HG03159 (cell line): ENCODE data around the gene CINP.
"Not testable (repeated sequence)": the region's sequence is repeated elsewhere in the genome, so short reads cannot be mapped to it uniquely, and the experiment has no call there.

Experiments
- ATAC-seq: cut with Tn5 transposase; IDR thresholded peaks from one replicate; pipeline ENCODE4 v1.9.1; 2021; ENCODE audit warnings: mild to moderate bottlenecking, moderate library complexity; ENCODE audit not compliant: unreplicated experiment

Gene CINP

DNA sequence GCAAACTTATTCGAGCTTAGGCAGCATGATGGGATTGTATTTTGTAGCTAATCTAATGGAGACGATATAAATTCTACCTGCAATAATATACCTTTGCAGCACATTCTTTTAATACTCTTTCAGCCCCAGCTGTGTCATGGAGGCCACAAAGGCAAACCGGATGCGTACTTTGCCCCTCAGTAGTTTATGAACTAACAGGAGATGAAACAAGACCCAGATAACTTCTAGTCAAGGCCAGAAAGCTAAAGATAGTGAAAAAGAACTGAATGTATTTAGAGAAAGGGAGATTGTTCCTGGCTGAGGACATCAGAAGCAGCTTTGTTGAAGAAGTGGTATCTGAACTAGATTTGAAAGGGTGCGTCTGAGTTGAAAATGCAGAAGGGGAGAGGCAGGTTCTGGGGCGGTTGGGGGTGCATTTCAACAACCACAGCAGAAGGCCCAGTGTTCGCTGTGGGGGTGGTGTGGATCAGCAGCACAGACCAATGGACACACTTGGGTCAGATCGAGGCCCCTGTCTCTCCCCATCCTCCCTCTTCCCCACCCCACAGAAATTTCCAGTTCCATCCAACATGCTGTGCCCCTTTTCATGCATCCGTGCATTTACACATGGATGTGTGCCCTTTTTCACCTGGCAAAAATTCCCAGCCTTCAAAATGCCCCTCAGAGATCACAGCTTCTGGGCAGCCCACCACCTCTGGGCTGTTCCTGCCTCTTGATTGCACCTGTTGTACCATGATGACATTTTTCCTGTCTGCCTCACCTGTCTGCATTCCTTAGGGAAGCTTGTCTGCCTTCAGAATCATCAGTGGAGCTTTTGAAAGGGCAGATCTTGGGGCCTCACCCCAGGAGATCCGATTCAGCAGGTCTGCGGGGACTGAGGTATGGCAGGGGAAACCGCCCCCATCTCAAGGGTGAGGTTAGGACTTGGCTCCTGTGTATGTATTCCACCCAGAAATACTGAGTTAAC lies 41.0 kb downstream of the CINP start:
- no peak for ATAC-seq

DNA sequence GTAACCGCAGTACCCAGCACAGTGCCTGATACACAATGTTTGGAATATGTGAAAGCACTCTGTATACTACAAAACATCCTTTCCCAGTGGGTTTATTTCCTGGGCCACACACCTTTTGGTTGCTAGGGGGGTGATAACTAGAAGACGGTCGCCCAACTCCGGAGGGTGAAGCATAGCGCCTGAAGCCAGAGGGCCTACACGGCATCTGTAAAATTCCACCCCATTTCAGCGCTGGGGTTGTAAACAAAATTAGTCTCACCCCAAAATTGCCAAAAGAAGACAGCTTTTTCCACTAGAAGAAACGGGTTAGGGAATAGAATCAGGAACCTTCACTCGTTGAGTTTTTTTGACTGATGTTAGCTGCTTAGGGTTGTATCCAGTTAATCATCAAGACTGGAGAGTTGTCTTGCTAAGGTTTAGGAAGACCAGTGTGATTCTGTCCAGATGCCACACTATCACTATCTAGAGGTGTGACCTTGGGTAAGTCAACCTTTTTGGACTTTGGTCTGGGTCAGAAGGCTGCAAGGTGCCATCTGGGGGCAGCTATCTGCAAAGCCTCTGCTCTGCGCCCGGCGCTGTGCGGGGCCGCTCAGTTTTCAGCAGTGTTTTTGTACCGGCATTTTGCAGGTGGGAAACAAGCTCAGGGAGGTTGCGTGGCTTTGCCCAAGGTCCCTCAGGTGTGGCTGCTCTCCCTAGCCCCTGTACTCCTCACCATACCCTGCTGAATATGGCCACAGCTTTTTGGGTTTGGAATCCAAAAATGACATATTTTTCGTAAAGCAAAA lies 41.8 kb downstream of the CINP start:
- no peak for ATAC-seq

DNA sequence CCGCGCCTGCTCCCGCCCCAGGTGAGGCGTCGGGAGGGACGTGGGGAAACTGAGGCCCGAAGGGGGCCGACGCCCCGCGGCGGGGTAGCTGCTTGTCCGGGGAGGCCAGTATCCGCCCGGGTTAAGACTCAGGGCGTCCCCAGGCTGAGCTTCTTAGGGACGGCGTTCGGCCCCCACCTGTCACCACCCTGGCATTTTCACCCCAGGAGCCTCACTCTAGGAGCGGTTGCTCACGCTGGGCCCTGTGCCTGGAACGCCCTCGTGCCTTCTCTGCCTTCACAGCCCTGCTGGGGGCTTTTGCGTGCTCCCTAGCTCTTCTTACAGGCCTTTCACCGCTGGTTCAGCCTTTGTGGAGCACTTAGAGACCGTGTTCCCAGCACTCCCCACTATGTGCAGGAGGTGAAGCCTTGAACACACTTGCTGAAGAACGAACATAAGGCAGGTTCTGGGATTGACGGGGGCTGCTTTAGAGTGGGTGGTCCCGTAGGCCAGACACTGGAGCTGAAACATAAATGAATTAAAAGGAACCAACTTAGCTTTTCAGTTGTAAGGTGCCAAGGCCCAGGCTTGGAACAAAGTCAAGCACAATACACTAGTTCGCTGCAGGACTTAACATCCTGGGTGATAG lies 42.5 kb downstream of the CINP start:
- peak; percentile 11 for ATAC-seq

DNA sequence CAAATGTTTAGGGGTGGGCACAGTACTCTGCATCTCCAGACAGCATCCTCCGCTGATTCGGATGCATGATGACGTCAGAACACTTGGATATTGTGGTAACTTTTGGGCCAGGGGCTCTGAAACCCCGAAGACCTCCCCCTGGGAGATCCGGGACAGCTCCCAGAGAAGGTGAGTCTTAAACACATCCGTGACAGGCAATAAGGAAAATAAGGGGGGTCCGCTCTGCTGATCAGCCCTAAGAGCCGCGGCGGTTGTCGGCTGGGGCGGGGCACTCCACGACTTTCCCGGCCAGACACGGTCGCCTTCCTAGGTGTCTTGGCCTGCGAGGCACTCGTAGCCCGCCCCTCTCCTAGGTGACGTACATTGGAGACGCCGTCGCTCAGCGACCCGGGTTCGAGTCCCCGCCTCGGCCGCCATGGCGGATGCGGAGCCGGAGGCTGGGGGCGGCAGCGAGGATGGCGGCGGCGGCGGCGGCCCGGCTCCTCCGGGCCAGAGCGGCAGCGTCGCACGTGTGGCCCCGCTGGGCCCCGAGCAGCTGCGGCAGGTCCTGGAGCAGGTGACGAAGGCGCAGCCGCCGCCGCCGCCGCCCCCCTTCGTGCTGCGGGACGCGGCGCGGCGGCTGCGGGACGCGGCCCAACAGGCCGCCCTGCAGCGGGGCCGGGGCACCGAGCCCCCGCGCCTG lies 43.2 kb downstream of the CINP start, which contains the start of gene ZNF839:
ZNF839 (plus strand) TSS at position 396 of the 682 bp plus-strand sequence; CDS start at position 416, 20 bp downstream.
- peak; percentile 57 for ATAC-seq

DNA sequence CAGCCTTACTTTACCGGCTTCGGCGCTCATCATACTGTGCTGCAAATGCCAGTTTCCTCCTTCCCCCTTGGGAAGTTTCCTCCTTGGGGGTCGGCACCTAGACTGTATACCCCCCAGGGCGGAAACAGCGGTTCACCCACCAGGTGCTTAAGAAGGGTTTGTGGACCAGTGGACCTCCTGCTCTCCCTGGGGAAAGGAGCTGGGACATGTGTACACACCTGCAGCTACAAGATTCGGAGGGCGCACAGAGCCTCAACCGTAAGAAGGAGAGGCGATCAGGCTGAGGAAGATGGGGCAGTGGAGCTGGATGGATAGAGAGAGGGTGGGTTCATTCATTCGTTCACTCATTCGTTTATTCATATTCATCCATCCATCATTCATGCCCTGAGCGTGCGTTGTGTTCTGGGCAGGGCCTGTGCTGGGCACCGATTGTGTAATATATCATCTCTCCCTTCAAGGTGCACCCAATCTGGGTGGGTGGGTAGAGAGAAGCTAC lies 43.9 kb downstream of the CINP start:
- ATAC-seq: no peak

DNA sequence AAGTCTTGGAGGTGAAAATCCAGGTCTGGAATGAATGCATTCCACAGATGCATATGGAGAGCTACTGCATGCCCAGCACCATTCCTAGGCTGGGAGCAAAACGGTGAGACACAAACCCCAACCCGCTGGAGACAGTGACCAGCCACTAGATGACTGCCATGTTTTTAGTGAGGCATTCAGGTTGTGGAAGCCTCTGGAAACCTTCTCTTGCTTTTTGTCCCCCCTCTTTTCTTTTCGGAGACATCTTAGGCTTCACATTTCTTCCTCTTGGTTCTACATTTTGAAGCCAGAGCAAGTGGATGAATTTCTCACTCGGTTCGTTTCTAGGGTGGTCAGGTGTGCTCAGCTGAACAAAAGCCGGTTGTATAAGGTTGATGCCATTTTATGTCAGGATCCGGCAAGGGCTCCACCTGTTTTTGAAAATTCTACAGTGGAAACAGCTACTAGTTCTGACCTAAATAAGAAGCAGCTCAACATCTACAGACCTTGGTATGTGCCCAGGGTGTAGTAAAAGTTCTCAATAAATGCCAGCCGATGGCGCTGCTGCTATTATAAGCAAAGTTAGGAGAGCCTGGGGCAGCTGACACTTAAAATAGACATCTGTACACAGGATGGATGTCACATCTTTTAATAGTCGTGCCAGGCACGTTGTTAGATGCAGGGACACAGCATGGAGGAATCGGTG lies 45.0 kb downstream of the CINP start:
- no peak for ATAC-seq

DNA sequence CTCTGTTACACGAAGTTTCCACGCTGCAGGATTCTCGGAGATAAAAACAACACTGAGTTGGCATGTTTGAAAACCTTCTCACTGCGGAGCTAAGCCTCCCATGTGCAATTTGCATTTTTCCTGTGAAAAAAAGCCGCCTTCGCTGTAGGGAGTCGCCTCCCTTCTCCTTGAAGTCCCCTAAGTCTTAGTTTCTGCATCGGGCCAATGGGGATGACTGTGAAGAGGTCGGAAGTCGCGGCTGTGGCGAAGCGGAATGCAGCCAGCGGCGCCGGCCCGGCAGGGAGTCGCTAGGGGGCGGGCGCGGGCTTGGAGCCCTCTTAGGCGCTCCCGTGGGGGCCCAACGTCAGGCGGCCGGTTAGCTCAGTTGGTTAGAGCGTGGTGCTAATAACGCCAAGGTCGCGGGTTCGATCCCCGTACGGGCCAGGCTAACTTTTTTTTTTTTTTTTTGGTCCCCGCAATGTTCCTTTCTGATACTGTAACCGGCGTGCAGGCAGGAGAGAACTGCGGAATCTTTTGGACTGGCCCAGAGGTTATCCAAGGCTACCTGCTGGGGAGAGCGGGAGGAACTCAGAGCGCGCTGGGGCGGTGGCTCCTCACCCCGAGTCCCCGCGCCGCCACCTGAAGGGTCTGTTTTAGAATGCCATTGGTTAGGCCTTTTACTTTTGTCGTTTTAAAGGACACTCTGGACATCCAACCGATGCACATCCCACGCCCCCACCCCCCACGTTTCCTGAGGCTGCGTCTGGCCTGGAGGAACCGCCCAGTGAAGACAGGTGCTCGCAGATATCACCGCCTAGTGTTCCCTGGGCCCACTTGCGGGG lies 45.7 kb downstream of the CINP start:
- peak; percentile 48 for ATAC-seq

DNA sequence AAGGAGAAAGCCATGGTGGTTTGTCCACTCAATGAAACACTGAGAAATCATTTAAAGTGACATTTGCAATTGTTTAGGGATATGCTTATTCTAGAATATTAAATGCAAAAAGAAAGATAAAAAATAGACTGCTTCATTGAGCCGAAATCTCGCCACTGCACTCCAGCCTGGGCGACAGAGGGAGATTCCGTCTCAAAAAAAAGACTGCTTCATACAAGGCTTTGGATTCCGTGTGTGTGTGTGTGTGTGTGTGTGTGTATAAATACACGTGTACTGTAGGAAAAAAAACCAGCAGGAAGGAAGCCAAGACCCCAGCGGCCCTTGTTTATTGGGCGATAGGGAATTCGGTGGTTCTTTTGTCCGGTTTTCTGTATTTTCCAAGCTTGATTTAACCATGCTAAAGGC lies 46.4 kb downstream of the CINP start:
- no peak for ATAC-seq

DNA sequence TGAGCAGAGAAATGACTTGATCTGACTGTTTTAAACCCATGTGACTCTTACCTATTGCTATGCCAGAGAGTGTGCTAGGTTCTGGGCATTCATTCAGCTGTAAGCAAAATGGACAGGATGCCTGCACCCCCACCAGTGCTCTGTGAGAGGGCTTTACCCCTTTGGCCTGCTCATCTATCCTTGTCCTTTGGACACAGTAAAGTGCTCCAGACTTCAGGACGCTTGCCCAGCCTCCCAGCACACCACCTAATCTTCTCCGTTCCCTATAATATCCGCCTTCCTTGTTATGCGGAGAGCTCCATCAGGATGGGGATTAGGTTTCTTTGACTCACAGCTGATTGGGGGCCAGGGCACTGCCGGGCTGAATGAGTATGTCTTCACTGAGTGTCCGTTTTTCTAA lies 47.6 kb downstream of the CINP start:
- no peak for ATAC-seq

DNA sequence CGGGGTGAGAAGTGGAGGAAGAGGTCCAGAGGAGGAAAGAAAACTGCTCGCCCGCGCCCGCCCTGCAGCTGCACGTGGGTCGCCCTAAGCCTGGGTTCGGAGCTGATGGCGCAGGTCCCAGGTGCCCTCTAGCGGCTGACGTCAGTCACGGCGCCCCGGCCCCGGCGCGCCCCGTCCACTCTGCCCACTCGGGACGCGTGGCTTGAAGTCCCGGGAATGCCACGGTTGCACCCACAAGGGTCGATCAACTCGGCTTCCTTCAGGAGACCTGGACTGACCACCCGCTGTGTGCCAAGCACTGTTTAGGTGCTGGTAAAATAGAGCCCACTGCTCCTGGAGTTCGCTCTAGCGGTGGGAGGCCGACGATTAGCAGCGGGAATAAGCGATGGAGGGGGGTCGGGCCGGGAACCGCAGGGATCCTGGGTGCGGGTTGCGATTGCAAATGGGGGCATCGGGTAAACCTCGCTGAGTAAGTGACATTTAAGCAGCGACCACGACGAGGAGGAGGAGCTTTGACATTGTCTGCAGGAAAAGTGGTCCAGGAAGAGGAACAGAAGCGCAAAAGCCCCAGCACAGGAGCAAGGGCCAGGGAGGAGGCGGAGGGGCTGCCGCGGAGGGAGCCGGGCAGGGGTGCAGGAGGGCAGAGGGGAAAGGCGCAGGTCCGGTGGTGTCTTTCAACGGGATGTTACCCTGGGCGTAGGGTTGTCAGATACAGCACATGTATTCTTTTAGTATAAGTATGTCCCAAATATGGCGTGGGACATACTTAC lies 48.3 kb downstream of the CINP start:
- ATAC-seq: peak; percentile 54

DNA sequence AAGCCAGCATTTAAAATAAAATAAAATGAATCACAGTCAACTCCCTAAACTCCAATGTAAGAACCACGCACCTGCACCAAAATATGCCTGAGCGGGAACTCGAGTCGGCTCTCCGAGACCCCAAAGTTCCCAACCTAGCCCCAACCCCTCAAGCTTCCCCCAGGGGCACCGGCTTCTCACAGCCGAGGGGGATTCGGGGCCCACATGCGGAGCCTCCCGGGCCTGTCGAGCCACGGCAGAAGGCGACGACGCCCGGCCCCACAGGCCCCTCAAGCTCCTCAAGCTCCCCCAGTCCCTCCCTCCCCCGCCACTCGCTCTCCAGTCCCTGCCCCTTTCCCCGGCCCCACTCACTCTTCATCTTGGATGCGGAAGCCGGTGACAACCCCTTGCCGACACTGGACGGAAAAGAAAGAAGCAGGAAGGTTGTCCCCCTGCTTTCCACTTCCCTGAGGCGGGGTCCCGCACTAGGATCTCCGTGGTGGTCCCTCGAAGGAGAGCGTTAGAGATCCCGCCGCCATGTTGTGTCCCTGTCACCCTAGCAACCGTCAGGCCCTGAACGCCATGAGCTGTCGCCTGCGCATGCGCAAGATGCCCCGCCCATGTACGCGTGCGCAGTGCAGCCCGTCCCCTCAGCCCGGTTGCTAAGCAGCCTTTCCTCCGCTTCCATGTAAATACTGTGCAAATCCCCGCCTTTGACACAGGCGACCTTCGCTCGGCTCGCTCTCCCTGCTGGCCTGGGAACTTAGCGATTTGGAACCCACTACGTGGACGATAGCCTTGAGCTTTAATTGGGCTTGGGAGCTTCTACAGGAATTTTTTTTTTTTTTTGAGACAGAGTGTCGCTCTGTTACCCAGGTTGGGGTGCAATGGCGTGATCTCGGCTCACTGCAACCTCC lies 57.8 kb downstream of the CINP start, which contains the start of gene MOK:
MOK (minus strand) TSS at position 554 of the 896 bp plus-strand sequence; CDS start at position 358, 196 bp downstream.
- ATAC-seq: peak; percentile 94

DNA sequence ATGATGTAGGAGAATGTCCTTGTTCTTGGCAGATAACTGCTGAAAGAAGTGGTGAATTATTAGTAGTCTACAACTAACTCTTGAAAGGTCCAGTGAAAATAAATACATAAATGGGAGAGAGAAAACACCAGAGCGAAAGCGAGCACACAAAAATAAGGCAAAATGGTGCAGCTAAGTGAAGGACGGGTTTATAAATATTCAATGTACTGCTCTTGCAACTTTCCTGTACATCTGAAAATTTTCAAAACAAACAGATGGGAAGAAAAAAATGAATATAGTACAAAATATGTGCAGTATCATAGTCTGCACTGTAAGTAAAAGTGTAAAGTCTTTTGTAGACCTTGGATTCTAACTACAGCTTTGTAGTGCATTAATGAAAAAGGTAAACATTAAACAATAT lies 59.0 kb downstream of the CINP start:
- no peak for ATAC-seq

DNA sequence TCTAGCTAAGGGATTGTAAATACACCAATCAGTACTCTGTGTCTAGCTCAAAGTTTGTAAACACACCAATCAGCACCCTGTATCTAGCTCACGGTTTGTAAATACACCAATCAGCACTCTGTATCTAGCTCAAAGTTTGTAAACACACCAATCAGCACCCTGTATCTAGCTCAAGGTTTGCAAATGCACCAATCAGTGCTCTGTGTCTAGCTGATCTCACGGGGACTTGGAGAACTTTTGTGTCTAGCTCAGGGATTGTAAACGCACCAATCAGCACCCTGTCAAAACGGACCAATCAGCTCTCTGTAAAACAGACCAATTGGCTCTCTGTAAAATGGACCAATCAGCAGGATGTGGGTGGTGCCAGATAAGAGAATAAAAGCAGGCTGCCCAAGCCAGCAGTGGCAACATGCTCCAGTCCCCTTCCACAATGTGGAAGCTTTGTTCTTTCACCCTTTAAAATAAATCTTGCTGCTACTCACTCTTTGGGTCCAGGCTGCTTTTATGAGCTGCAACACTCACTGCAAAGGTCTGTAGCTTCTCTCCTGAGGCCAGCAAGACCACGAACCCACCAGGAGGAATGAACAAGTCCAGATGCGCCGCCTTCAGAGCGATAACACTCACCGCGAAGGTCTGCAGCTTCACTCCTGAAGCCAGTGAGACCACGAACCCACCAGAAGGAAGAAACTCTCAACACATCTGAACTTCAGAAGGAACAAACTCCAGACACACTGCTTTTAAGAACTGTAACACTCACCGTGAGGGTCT lies 64.2 kb downstream of the CINP start:
- ATAC-seq: not testable (repeated sequence)
